Suprapubic skin (tissue), 4 donors: ENCODE measurements around the gene AP1S3. TPM values are rescaled to one million over a fixed set of nuclear protein-coding genes. Genes with fewer than 3 reads are reported as not detected.

ENCODE experiments used
- DNase-seq, 2 donors: peaks; one replicate each; pipeline ENCODE4 v3.0.0-alpha.2; 2019; ENCODE audit warnings: low spot score in 2 of 2
- H3K27ac ChIP-seq: fragments of 200-600 bp; sonication (generic); one replicate; pipeline ENCODE4 v1.5.1; 2019
- H3K27me3 ChIP-seq: fragments of 200-600 bp; sonication (generic); one replicate; pipeline ENCODE4 v1.5.1; 2019
- H3K36me3 ChIP-seq: fragments of 200-600 bp; sonication (generic); one replicate; pipeline ENCODE4 v1.5.1; 2019
- H3K4me1 ChIP-seq: fragments of 200-600 bp; sonication (generic); one replicate; pipeline ENCODE4 v1.5.1; 2019
- H3K4me3 ChIP-seq: fragments of 200-600 bp; sonication (generic); one replicate; pipeline ENCODE4 v1.5.1; 2019; ENCODE audit warnings: mild to moderate bottlenecking
- H3K9me3 ChIP-seq: fragments of 200-600 bp; sonication (generic); one replicate; pipeline ENCODE4 v1.5.1; 2019
- EP300 ChIP-seq: sonication (generic); formaldehyde crosslinking; IDR thresholded peaks from one replicate; pipeline ENCODE4 v1.6.1; 2017; ENCODE audit warnings: antibody characterized with exemption
- POLR2A ChIP-seq, 2 donors: fragments of 450-650 bp; IDR thresholded peaks; one replicate each; pipeline ENCODE4 v1.6.1; 2017; ENCODE audit warnings: antibody characterized with exemption in 2 of 2, mild to moderate bottlenecking in 2 of 2, moderate library complexity in 2 of 2
- POLR2AphosphoS5 ChIP-seq, 3 donors: sonication (generic); formaldehyde crosslinking; IDR thresholded peaks; one replicate each; pipeline ENCODE4 v1.6.1; 2017; ENCODE audit warnings: antibody characterized with exemption in 3 of 3
- WGBS: methylation state at CpG from one replicate; pipeline ENCODE4 v1.1.5; 2018; 5-methylcytosine and 5-hydroxymethylcytosine counted together
- total RNA-seq, 4 donors: library from RNA; depleted of rRNA; stranded (reverse); fragments of >200 nt; gene quantifications; one replicate each; pipeline ENCODE4 v1.1.0, GENCODE V29; 2016
- TF ChIP-seq, protein P1 (sequence below), 2 donors: fragments of 200-600 bp in 1 of 2; fragments of 450-650 bp in 1 of 2; sonication (generic) in 1 of 2; IDR thresholded peaks; one replicate each; pipeline ENCODE4 v1.5.1; 2016 to 2019; ENCODE audit warnings: antibody characterized with exemption in 2 of 2, mild to moderate bottlenecking in 1 of 2, moderate library complexity in 1 of 2

Gene AP1S3
- total RNA-seq, 4 donors from 2014 or later, result 0.72 to 8.4 (median 3.1) TPM

DNA sequence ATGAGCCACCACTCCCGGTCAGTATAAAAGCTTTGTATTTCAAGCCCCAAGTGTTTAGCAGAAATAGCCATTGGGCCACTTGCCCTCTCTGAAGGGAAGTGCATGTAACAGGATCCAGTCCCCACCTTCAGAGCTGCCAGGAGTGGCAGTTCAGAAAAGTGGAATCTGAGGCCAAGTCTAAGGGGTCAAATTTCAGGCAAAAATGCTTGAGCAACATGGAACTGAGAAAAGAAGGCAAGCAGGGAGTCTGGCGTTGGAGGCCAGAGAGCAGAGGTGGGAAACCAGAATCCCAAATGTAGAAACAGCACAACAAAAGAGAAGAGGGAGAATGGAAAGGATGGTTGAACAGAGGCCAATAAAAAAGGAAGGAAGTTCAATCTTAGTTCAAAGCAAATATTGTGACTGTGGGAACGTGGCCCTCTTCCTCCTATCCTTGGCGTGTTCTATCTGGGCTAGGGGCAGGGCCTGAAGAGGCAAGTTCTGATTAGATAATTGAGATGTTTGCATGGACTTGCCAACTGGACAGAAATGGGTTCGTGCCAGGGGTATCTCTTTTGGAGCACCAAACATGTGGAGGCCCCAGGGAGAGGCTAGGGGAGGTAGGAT is 102.2 kb downstream of the AP1S3 start:
- 61% methylated on average over 4 of the region's 5 CpGs for whole genome bisulfite sequencing
- Histone ChIP-seq H3K4me3 (no peak overlapping the region), H3K4me1 (no peaks in the 10 kb centered on the region), H3K36me3 (no peaks in the 10 kb centered on the region), H3K27ac (no peak overlapping the region), H3K27me3 (no peaks in the 10 kb centered on the region), H3K9me3 (no peaks in the 10 kb centered on the region)
- no peak for TF ChIP-seq POLR2AphosphoS5 (IDR thresholded peaks at IDR 0.05)
- TF ChIP-seq, protein P1, sequence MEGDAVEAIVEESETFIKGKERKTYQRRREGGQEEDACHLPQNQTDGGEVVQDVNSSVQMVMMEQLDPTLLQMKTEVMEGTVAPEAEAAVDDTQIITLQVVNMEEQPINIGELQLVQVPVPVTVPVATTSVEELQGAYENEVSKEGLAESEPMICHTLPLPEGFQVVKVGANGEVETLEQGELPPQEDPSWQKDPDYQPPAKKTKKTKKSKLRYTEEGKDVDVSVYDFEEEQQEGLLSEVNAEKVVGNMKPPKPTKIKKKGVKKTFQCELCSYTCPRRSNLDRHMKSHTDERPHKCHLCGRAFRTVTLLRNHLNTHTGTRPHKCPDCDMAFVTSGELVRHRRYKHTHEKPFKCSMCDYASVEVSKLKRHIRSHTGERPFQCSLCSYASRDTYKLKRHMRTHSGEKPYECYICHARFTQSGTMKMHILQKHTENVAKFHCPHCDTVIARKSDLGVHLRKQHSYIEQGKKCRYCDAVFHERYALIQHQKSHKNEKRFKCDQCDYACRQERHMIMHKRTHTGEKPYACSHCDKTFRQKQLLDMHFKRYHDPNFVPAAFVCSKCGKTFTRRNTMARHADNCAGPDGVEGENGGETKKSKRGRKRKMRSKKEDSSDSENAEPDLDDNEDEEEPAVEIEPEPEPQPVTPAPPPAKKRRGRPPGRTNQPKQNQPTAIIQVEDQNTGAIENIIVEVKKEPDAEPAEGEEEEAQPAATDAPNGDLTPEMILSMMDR (IDR thresholded peaks at IDR 0.05), result no peak
- TF ChIP-seq EP300, result no peak
- no peak for TF ChIP-seq POLR2A (IDR thresholded peaks at IDR 0.05)
- no peak for DNase-seq

DNA sequence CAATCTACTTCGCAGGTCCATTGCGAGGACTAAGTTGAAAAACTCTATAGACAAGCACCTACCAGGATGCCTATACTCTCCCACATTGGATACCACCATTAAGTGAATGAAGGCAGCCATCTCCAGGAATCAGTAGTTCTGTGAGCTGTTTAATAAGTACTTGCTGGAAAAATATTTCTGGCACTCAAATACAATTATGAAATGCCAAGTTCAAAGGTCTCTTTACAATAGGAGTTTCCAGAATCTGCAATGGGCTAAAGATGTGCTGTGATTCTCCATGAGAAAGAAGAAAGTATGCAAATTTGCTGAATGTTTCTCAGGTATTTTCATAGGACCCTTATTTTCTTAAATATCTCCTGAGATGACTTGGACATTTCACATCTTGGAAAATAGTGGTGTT is 103.0 kb downstream of the AP1S3 start:
- no peak for DNase-seq
- Histone ChIP-seq H3K9me3 (no peaks in the 10 kb centered on the region), H3K36me3 (no peaks in the 10 kb centered on the region), H3K27ac (no peak overlapping the region), H3K27me3 (no peaks in the 10 kb centered on the region), H3K4me1 (no peaks in the 10 kb centered on the region), H3K4me3 (no peak overlapping the region)
- no peak for TF ChIP-seq POLR2AphosphoS5 (IDR thresholded peaks at IDR 0.05)
- no peak for TF ChIP-seq EP300
- no peak for TF ChIP-seq POLR2A (IDR thresholded peaks at IDR 0.05)
- TF ChIP-seq, protein P1 (IDR thresholded peaks at IDR 0.05), result no peak
- 100% methylated on average over 2 of the region's 2 CpGs for WGBS

- WGBS, result 60% methylated on average over 3 of the region's 3 CpGs
- Histone ChIP-seq H3K9me3 (no peaks in the 10 kb centered on the region), H3K4me3 (no peak overlapping the region), H3K4me1 (no peaks in the 10 kb centered on the region), H3K27ac (no peak overlapping the region), H3K36me3 (no peaks in the 10 kb centered on the region), H3K27me3 (no peaks in the 10 kb centered on the region)
- DNase-seq, result no peak
- TF ChIP-seq POLR2A (IDR thresholded peaks at IDR 0.05) (no peak), POLR2AphosphoS5 (IDR thresholded peaks at IDR 0.05) (no peak), EP300 (no peak)
- TF ChIP-seq, protein P1 (IDR thresholded peaks at IDR 0.05), result no peak
These were observed 105.0 kb downstream of the AP1S3 start for GRCh38 chr2:223732346-223732745.

DNA sequence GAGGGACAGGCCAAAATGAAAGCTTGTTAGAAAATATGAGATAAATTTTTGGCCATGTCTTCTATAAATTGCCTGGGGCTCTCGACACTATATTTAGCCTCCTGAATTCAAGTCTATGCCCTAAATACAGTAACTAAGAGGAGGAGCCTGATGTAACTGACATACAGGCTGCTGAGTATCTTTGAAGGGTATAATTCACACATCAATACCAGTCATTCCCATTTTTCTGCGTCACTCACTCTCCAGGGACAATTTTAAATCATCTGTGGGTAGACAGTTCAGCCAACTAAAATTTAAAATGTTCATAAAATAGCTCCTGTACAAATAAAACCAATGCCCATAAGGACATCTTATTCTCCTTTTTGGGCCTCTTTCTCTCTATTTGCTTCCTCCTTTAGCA is 105.9 kb downstream of the AP1S3 start:
- no peak for TF ChIP-seq POLR2AphosphoS5 (IDR thresholded peaks at IDR 0.05)
- TF ChIP-seq POLR2A (IDR thresholded peaks at IDR 0.05), result no peak
- TF ChIP-seq, protein P1 (IDR thresholded peaks at IDR 0.05), result no peak
- TF ChIP-seq EP300, result no peak
- no peaks in the 10 kb centered on the region for H3K9me3 ChIP-seq
- no peak overlapping the region for H3K4me3 ChIP-seq
- DNase-seq, result no peak
- H3K27me3 ChIP-seq, result no peaks in the 10 kb centered on the region
- 69% methylated on average over 2 of the region's 2 CpGs for WGBS
- H3K27ac ChIP-seq, result no peak overlapping the region
- no peaks in the 10 kb centered on the region for H3K36me3 ChIP-seq
- H3K4me1 ChIP-seq, result no peaks in the 10 kb centered on the region

- peaks cover 8% of the 10 kb centered on the region for H3K4me1 ChIP-seq
These were observed 107.6 kb downstream of the AP1S3 start for GRCh38 chr2:223729781-223730180.

More at GRCh38 chr2:223729781-223730180, 107.6 kb downstream of the AP1S3 start:
- WGBS, result 90% methylated on average over 2 of the region's 2 CpGs
- Histone ChIP-seq H3K27me3 (no peaks in the 10 kb centered on the region), H3K36me3 (no peaks in the 10 kb centered on the region), H3K9me3 (no peaks in the 10 kb centered on the region), H3K4me3 (no peak overlapping the region), H3K27ac (no peak overlapping the region)
- DNase-seq, result no peak
- TF ChIP-seq EP300, result no peak
- TF ChIP-seq POLR2A (IDR thresholded peaks at IDR 0.05), result no peak
- TF ChIP-seq POLR2AphosphoS5 (IDR thresholded peaks at IDR 0.05), result no peak
- TF ChIP-seq, protein P1 (IDR thresholded peaks at IDR 0.05), result no peak
